IMR-90 (cell line): ENCODE measurements around the gene AKAP8L. TPM values are rescaled to one million over a fixed set of nuclear protein-coding genes. Genes with fewer than 3 reads are reported as not detected.

Source experiments
- ATAC-seq: fragments of 200-7000 bp; cut with Tn5 transposase; 2 replicates; pipeline ENCODE4 v1.9.1; 2020; ENCODE audit warnings: low read depth, mild to moderate bottlenecking, moderate library complexity
- BruUV-seq: library from RNA; stranded (reverse); fragments of 400-500 nt; replicated peaks from 2 replicates; lab custom pipeline; 2021; lab: Mats Ljungman, UMichigan
- CTCF ChIA-PET: fragments of 300-600 bp; formaldehyde crosslinking; extraction: SDS; loops from one replicate; lab custom pipeline; 2021; ENCODE audit warnings: antibody characterized with exemption; lab: Yijun Ruan, JAX
- POLR2A ChIA-PET: fragments of 300-600 bp; sonication (Branson Sonifier 250); formaldehyde crosslinking; loops from one replicate; lab custom pipeline; 2022; ENCODE audit warnings: antibody characterized with exemption; ENCODE audit not compliant: unreplicated experiment; lab: Charles Lee
- DNase-seq: peaks from one replicate; pipeline ENCODE4 v3.0.0; 2013
- H2AFZ ChIP-seq: replicated peaks from 2 replicates; pipeline ENCODE3; 2013; ENCODE audit warnings: low read length, mild to moderate bottlenecking; ENCODE audit not compliant: poor library complexity
- H2AK5ac ChIP-seq: 2 replicates; pipeline ENCODE4 v1.6.1; 2013; ENCODE audit warnings: low read depth, low read length, inconsistent platforms
- H2AK9ac ChIP-seq: replicated peaks from 2 replicates; pipeline ENCODE3; 2013; ENCODE audit warnings: mild to moderate bottlenecking, low read depth, low read length, moderate library complexity; ENCODE audit not compliant: poor library complexity
- H2BK120ac ChIP-seq: 2 replicates; pipeline ENCODE4 v1.6.1; 2013; ENCODE audit warnings: low read depth, low read length, inconsistent platforms
- H2BK15ac ChIP-seq: 3 replicates; pipeline ENCODE4 v1.6.1; 2013; ENCODE audit warnings: low read depth, low read length, inconsistent platforms
- H2BK20ac ChIP-seq: 2 replicates; pipeline ENCODE4 v1.6.1; 2013; ENCODE audit warnings: low read depth, mild to moderate bottlenecking, inconsistent platforms, low read length, moderate library complexity
- H2BK5ac ChIP-seq: 2 replicates; pipeline ENCODE4 v1.6.1; 2013; ENCODE audit warnings: mild to moderate bottlenecking, low read depth, low read length, inconsistent platforms; ENCODE audit not compliant: poor library complexity, severe bottlenecking
- H3K14ac ChIP-seq: replicated peaks from 2 replicates; pipeline ENCODE4 v1.6.1; 2013; ENCODE audit warnings: low read depth, low read length, inconsistent platforms
- H3K18ac ChIP-seq: 2 replicates; pipeline ENCODE4 v1.6.1; 2013; ENCODE audit warnings: low read depth, low read length, control low read depth
- H3K23ac ChIP-seq: 2 replicates; pipeline ENCODE4 v1.6.1; 2013; ENCODE audit warnings: low read depth, low read length, inconsistent platforms
- H3K27ac ChIP-seq: 2 replicates; pipeline ENCODE4 v1.5.1; 2013; ENCODE audit warnings: mild to moderate bottlenecking, control low read depth, low read length; ENCODE audit not compliant: insufficient read depth
- H3K27me3 ChIP-seq: 2 replicates; pipeline ENCODE4 v1.6.1; 2013; ENCODE audit warnings: low read length; ENCODE audit not compliant: control insufficient read depth, insufficient read depth
- H3K36me3 ChIP-seq: 2 replicates; pipeline ENCODE4 v1.6.1; 2013; ENCODE audit warnings: low read length, mixed read lengths; ENCODE audit not compliant: control insufficient read depth, insufficient read depth
- H3K4ac ChIP-seq: 2 replicates; pipeline ENCODE4 v1.6.1; 2013; ENCODE audit warnings: low read depth, low read length, inconsistent platforms
- H3K4me1 ChIP-seq: 2 replicates; pipeline ENCODE4 v1.6.1; 2013; ENCODE audit warnings: low read length, mixed read lengths; ENCODE audit not compliant: control insufficient read depth, insufficient read depth
- H3K4me2 ChIP-seq: 2 replicates; pipeline ENCODE4 v1.6.1; 2013; ENCODE audit warnings: low read depth, mild to moderate bottlenecking, control low read depth, low read length, moderate library complexity
- H3K4me3 ChIP-seq: 2 replicates; pipeline ENCODE4 v1.5.1; 2013; ENCODE audit warnings: low read depth, mild to moderate bottlenecking, control low read depth, low read length, moderate library complexity; ENCODE audit not compliant: insufficient read depth
- H3K56ac ChIP-seq: 2 replicates; pipeline ENCODE4 v1.6.1; 2013; ENCODE audit warnings: low read length, inconsistent platforms; ENCODE audit not compliant: insufficient read depth; ENCODE audit errors: extremely low read depth
- H3K79me1 ChIP-seq, 2 experiments: 2 replicates each; pipeline ENCODE4 v1.6.1; 2013; ENCODE audit warnings: low read length in 2 of 2, inconsistent platforms in 1 of 2, low read depth in 1 of 2
- H3K9ac ChIP-seq: 2 replicates; pipeline ENCODE4 v1.6.1; 2013; ENCODE audit warnings: low read depth, low read length, control low read depth
- H3K9me1 ChIP-seq: 2 replicates; pipeline ENCODE4 v1.6.1; 2013; ENCODE audit warnings: low read length, inconsistent platforms; ENCODE audit not compliant: insufficient read depth
- H3K9me3 ChIP-seq: 2 replicates; pipeline ENCODE4 v1.6.1; 2013; ENCODE audit warnings: low read length; ENCODE audit not compliant: control insufficient read depth, insufficient read depth
- H4K20me1 ChIP-seq: 2 replicates; pipeline ENCODE4 v1.6.1; 2013; ENCODE audit warnings: low read length, inconsistent platforms; ENCODE audit not compliant: insufficient read depth
- H4K5ac ChIP-seq: 2 replicates; pipeline ENCODE4 v1.6.1; 2013; ENCODE audit warnings: mild to moderate bottlenecking, low read depth, low read length, control low read depth
- H4K8ac ChIP-seq, 2 experiments: 2 replicates each; pipeline ENCODE4 v1.6.1; 2013; ENCODE audit warnings: low read depth in 2 of 2, low read length in 2 of 2, control low read depth in 1 of 2, inconsistent platforms in 1 of 2
- H4K91ac ChIP-seq: 2 replicates; pipeline ENCODE4 v1.6.1; 2013; ENCODE audit warnings: low read depth, low read length, inconsistent platforms; ENCODE audit not compliant: insufficient read depth
- CEBPB ChIP-seq: IDR thresholded peaks from 2 replicates; pipeline ENCODE4 v1.6.1; 2012; ENCODE audit warnings: low read depth, low read length, improper control_type of control experiment
- CHD1 ChIP-seq: IDR thresholded peaks from 2 replicates; pipeline ENCODE4 v1.6.1; 2012; ENCODE audit warnings: low read depth, low read length, improper control_type of control experiment
- CTCF ChIP-seq: conservative IDR thresholded peaks from 2 replicates; pipeline ENCODE4 v1.5.1; 2012; ENCODE audit warnings: mild to moderate bottlenecking, low read depth, low read length, improper control_type of control experiment
- FOS ChIP-seq: fragments of 150-350 bp; IDR thresholded peaks from 2 replicates; pipeline ENCODE4 v1.6.1; 2016; ENCODE audit warnings: low read depth, low read length
- MAZ ChIP-seq: IDR thresholded peaks from 2 replicates; pipeline ENCODE4 v1.6.1; 2012; ENCODE audit warnings: low read depth, mild to moderate bottlenecking, low read length, improper control_type of control experiment, moderate library complexity, borderline replicate concordance
- NFE2L2 ChIP-seq: fragments of 150-350 bp; IDR thresholded peaks from 2 replicates; pipeline ENCODE4 v1.6.1; 2016; ENCODE audit warnings: low read depth, mild to moderate bottlenecking, low read length
- RAD21 ChIP-seq: IDR thresholded peaks from 2 replicates; pipeline ENCODE4 v1.6.1; 2012; ENCODE audit warnings: low read length, improper control_type of control experiment
- RCOR1 ChIP-seq: IDR thresholded peaks from 2 replicates; pipeline ENCODE4 v1.6.1; 2012; ENCODE audit warnings: mild to moderate bottlenecking, low read length, improper control_type of control experiment; ENCODE audit not compliant: insufficient replicate concordance
- RFX5 ChIP-seq: IDR thresholded peaks from 2 replicates; pipeline ENCODE4 v1.8.0; 2012; ENCODE audit warnings: low read depth, mild to moderate bottlenecking, low read length, moderate library complexity
- SMC3 ChIP-seq: fragments of 150-350 bp; IDR thresholded peaks from 2 replicates; pipeline ENCODE4 v1.6.1; 2016; ENCODE audit warnings: low read depth, mild to moderate bottlenecking, antibody characterized with exemption, low read length, moderate library complexity
- USF2 ChIP-seq: fragments of 150-350 bp; IDR thresholded peaks from 2 replicates; pipeline ENCODE4 v1.6.1; 2017; ENCODE audit warnings: mild to moderate bottlenecking, antibody characterized with exemption, low read length, low read depth
- WGBS, 2 experiments: methylation state at CpG; one replicate each; pipeline versions ENCODE4 v1.1.5 to v1.1.7; 2013; ENCODE audit warnings: missing lambda C conversion rate in 2 of 2; ENCODE audit not compliant: insufficient read length in 1 of 2; ENCODE audit errors: extremely low coverage in 2 of 2; 5-methylcytosine and 5-hydroxymethylcytosine counted together
- dilution Hi-C: fragments of 300-500 bp; cut with HindIII; formaldehyde crosslinking; loops from one replicate; pipeline ENCODE4 v1.14.3; 2018; ENCODE audit warnings: low sequenced_read_pairs; ENCODE audit not compliant: unreplicated experiment
- in situ Hi-C: fragments of 300-500 bp; cut with MboI; formaldehyde crosslinking; loops from 3 replicates; pipeline ENCODE4 v1.14.3; 2019; ENCODE audit warnings: low sequenced_read_pairs, inconsistent platforms, mixed read lengths
- intact Hi-C: fragments of 100-400 bp; cut with micrococcal nuclease; formaldehyde crosslinking; loops from 2 replicates; pipeline ENCODE4 v1.10.0; 2022
- polyA plus RNA-seq, 3 experiments: library from polyadenylated mRNA; depleted of rRNA; stranded (reverse); fragments of >200 nt; gene quantifications; 2 replicates each; pipeline ENCODE4 v1.2.3, GENCODE V29; 2012; ENCODE audit warnings: low replicate concordance in 1 of 3
- total RNA-seq: library from RNA; depleted of rRNA; stranded (reverse); fragments of >200 nt; gene quantifications from 2 replicates; pipeline ENCODE4 v1.2.3, GENCODE V29; 2012
- TF ChIP-seq, protein P1 (sequence below): fragments of 150-350 bp; IDR thresholded peaks from 2 replicates; pipeline ENCODE4 v1.6.1; 2016; ENCODE audit warnings: low read depth, mild to moderate bottlenecking, low read length, moderate library complexity, borderline replicate concordance

Gene AKAP8L
- total and polyA plus RNA-seq, 2 of the 4 experiments (the other 2 are of a cell fraction), result 43.1 to 44.6 TPM

DNA sequence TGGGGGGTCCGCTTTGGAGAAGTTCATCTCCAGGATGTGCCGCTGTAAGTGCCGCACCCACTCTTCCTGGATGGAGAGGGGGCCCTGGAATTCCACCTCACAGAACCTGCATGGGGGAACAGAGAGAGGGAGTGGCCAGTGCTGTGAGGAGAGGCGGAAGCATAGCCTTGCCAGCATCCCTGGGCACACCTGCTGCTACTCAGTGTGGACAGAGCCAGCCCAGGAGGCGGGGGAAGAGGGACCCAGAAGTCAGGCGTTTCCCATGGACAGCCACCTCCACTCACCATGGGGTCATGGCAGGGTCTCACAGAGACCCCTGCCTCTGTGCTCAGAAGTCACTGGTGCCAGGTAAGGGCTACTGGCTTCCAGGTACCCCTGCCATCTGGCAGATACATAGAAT lies 4.3 kb upstream of the AKAP8L start:
- Histone ChIP-seq H2BK5ac (no peak overlapping the region), H2AFZ (no peak overlapping the region), H3K9me1 (0 out of 2 replicates have a peak, but pooled peaks cover 3% of the 10 kb centered on the region), H3K27me3 (no peaks in the 10 kb centered on the region), H3K9ac (no peak overlapping the region), H4K5ac (no peak overlapping the region), H2BK20ac (no peak overlapping the region), H3K4me1 (peaks cover 8% of the 10 kb centered on the region), H3K18ac (no peak overlapping the region), H3K27ac (no peak overlapping the region), H3K9me3 (peaks cover 5% of the 10 kb centered on the region; the same call in 1 of the 2 replicates), H3K36me3 (peaks cover 56% of the 10 kb centered on the region), H2BK120ac (no peak overlapping the region), H3K23ac (no peak overlapping the region), H3K4me3 (no peak overlapping the region), H4K20me1 (peaks cover 38% of the 10 kb centered on the region), H4K91ac (no peak overlapping the region), H2AK5ac (no peak overlapping the region), H3K14ac (no peak overlapping the region), H3K4me2 (no peak overlapping the region), H2AK9ac (peak overlapping the region; percentile 57), H2BK15ac (no peak overlapping the region), H3K4ac (no peak overlapping the region), H3K79me1 (peaks cover 8 to 31% of the 10 kb centered on the region in 2 experiments; a peak in 3 of 4 replicates), H3K56ac (no peak overlapping the region), H4K8ac (no peak overlapping the region)
- intact Hi-C loops (no loop called here), dilution Hi-C loops (no loop called here), in situ Hi-C loops (loop anchor here (25.0 kb wide), 1 partner anchor 764 kb away; the partner anchor contains the start of genes AP1M1 and FAM32A)
- DNase-seq (no peak), ATAC-seq (no peak)
- no TSS peak for BruUV-seq
- TF ChIP-seq USF2 (no peak), CTCF (no peak), RAD21 (no peak), CEBPB (no peak), FOS (no peak), SMC3 (no peak), CHD1 (no peak), MAZ (no peak), NFE2L2 (no peak), RCOR1 (no peak), RFX5 (no peak)
- TF ChIP-seq, protein P1, sequence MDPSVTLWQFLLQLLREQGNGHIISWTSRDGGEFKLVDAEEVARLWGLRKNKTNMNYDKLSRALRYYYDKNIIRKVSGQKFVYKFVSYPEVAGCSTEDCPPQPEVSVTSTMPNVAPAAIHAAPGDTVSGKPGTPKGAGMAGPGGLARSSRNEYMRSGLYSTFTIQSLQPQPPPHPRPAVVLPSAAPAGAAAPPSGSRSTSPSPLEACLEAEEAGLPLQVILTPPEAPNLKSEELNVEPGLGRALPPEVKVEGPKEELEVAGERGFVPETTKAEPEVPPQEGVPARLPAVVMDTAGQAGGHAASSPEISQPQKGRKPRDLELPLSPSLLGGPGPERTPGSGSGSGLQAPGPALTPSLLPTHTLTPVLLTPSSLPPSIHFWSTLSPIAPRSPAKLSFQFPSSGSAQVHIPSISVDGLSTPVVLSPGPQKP, result no peak
- ChIA-PET CTCF (no interaction called here), POLR2A (no interaction called here)
- whole genome bisulfite sequencing, 2 experiments, result 100% methylated on average over 1 of the region's 6 CpGs; no CpG with 5 or more reads in 1 of the 2 experiments
